Muscle layer of colon (tissue), 2 donors: ENCODE data around the gene CTDSPL.

Experiments used
- H3K27ac ChIP-seq: one replicate; pipeline ENCODE4 v1.7.0; 2013; ENCODE audit warnings: low read depth, mild to moderate bottlenecking, low read length, moderate library complexity
- H3K27me3 ChIP-seq, 2 donors: one replicate each; pipeline ENCODE4 v1.7.0; 2013; ENCODE audit warnings: low read length in 2 of 2, mild to moderate bottlenecking in 2 of 2; ENCODE audit not compliant: insufficient read depth in 2 of 2, control insufficient read depth in 1 of 2
- H3K36me3 ChIP-seq: one replicate; pipeline ENCODE4 v1.7.0; 2013; ENCODE audit warnings: mild to moderate bottlenecking, low read length; ENCODE audit not compliant: insufficient read depth
- H3K4me1 ChIP-seq: one replicate; pipeline ENCODE4 v1.7.0; 2013; ENCODE audit warnings: mild to moderate bottlenecking, low read length; ENCODE audit not compliant: insufficient read depth
- H3K4me3 ChIP-seq, 2 donors: one replicate each; pipeline ENCODE4 v1.7.0; 2013; ENCODE audit warnings: low read length in 2 of 2, low read depth in 1 of 2, mild to moderate bottlenecking in 1 of 2, moderate library complexity in 1 of 2
- H3K9ac ChIP-seq: one replicate; pipeline ENCODE4 v1.7.0; 2013; ENCODE audit warnings: low read length
- H3K9me3 ChIP-seq: one replicate; pipeline ENCODE4 v1.7.0; 2013; ENCODE audit warnings: mild to moderate bottlenecking, low read length
- donor health status: abdominal sarcoma.
- donor health status: Adenocarcinoma of cecum.

The CTDSPL gene

GRCh38 chr3:38002940-38003339 is 141.3 kb downstream of the CTDSPL start:
- no peak overlapping the region for H3K27ac ChIP-seq
- no peaks in the 10 kb centered on the region for H3K9me3 ChIP-seq
- H3K9ac ChIP-seq, result no peak overlapping the region
- H3K4me1 ChIP-seq, result peaks cover 7% of the 10 kb centered on the region
- H3K36me3 ChIP-seq, result peaks cover 27% of the 10 kb centered on the region
- H3K27me3 ChIP-seq, result no peaks in the 10 kb centered on the region
- no peak overlapping the region for H3K4me3 ChIP-seq

GRCh38 chr3:38003371-38003816 is 141.7 kb downstream of the CTDSPL start:
- no peak overlapping the region for H3K4me3 ChIP-seq
- peaks cover 3% of the 10 kb centered on the region for H3K4me1 ChIP-seq
- H3K9ac ChIP-seq, result no peak overlapping the region
- no peaks in the 10 kb centered on the region for H3K9me3 ChIP-seq
- no peaks in the 10 kb centered on the region for H3K27me3 ChIP-seq
- H3K36me3 ChIP-seq, result peaks cover 29% of the 10 kb centered on the region
- H3K27ac ChIP-seq, result no peak overlapping the region

GRCh38 chr3:38003817-38004414 is 142.2 kb downstream of the CTDSPL start:
- H3K9ac ChIP-seq, result no peak overlapping the region
- H3K4me3 ChIP-seq, result no peak overlapping the region
- H3K9me3 ChIP-seq, result no peaks in the 10 kb centered on the region
- no peaks in the 10 kb centered on the region for H3K27me3 ChIP-seq
- no peak overlapping the region for H3K27ac ChIP-seq
- no peaks in the 10 kb centered on the region for H3K4me1 ChIP-seq
- H3K36me3 ChIP-seq, result peaks cover 30% of the 10 kb centered on the region

GRCh38 chr3:38004415-38005075 is 142.9 kb downstream of the CTDSPL start:
- Histone ChIP-seq H3K27me3 (no peaks in the 10 kb centered on the region), H3K36me3 (peaks cover 34% of the 10 kb centered on the region), H3K4me1 (no peaks in the 10 kb centered on the region), H3K9me3 (no peaks in the 10 kb centered on the region), H3K4me3 (no peak overlapping the region), H3K9ac (no peak overlapping the region), H3K27ac (no peak overlapping the region)

- no peak overlapping the region for H3K9ac ChIP-seq
Measured at GRCh38 chr3:38005076-38006020, 143.7 kb downstream of the CTDSPL start.

GRCh38 chr3:38006031-38006430 is 144.4 kb downstream of the CTDSPL start:
- H3K9me3 ChIP-seq, result no peaks in the 10 kb centered on the region
- no peaks in the 10 kb centered on the region for H3K27me3 ChIP-seq
- H3K27ac ChIP-seq, result no peak overlapping the region
- peaks cover 34% of the 10 kb centered on the region for H3K36me3 ChIP-seq
- no peaks in the 10 kb centered on the region for H3K4me1 ChIP-seq
- H3K9ac ChIP-seq, result no peak overlapping the region
- H3K4me3 ChIP-seq, result no peak overlapping the region

More at GRCh38 chr3:38005076-38006020, 143.7 kb downstream of the CTDSPL start:
- Histone ChIP-seq H3K27me3 (no peaks in the 10 kb centered on the region), H3K4me3 (no peak overlapping the region), H3K36me3 (peaks cover 34% of the 10 kb centered on the region), H3K4me1 (no peaks in the 10 kb centered on the region), H3K9me3 (no peaks in the 10 kb centered on the region), H3K27ac (no peak overlapping the region)

- H3K4me3 ChIP-seq, result no peak overlapping the region
- H3K27ac ChIP-seq, result no peak overlapping the region
- H3K9ac ChIP-seq, result no peak overlapping the region
- peaks cover 34% of the 10 kb centered on the region for H3K36me3 ChIP-seq
- no peaks in the 10 kb centered on the region for H3K4me1 ChIP-seq
- no peaks in the 10 kb centered on the region for H3K9me3 ChIP-seq
- H3K27me3 ChIP-seq, result no peaks in the 10 kb centered on the region
Measured at GRCh38 chr3:38006445-38006995, 144.8 kb downstream of the CTDSPL start.

GRCh38 chr3:38007754-38008090 is 146.0 kb downstream of the CTDSPL start:
- Histone ChIP-seq H3K27me3 (no peaks in the 10 kb centered on the region), H3K4me1 (no peaks in the 10 kb centered on the region), H3K9me3 (no peaks in the 10 kb centered on the region), H3K4me3 (no peak overlapping the region), H3K36me3 (peaks cover 27% of the 10 kb centered on the region), H3K9ac (no peak overlapping the region), H3K27ac (no peak overlapping the region)

- H3K4me1 ChIP-seq, result no peaks in the 10 kb centered on the region
- no peaks in the 10 kb centered on the region for H3K27me3 ChIP-seq
- no peaks in the 10 kb centered on the region for H3K9me3 ChIP-seq
- H3K4me3 ChIP-seq, result no peak overlapping the region
- H3K27ac ChIP-seq, result no peak overlapping the region
- no peak overlapping the region for H3K9ac ChIP-seq
- H3K36me3 ChIP-seq, result peaks cover 27% of the 10 kb centered on the region
Measured at GRCh38 chr3:38008191-38008701, 146.6 kb downstream of the CTDSPL start.

GRCh38 chr3:38008971-38009580 is 147.4 kb downstream of the CTDSPL start:
- H3K36me3 ChIP-seq, result peaks cover 27% of the 10 kb centered on the region
- no peaks in the 10 kb centered on the region for H3K9me3 ChIP-seq
- H3K4me3 ChIP-seq, result no peak overlapping the region
- no peak overlapping the region for H3K27ac ChIP-seq
- no peaks in the 10 kb centered on the region for H3K4me1 ChIP-seq
- H3K9ac ChIP-seq, result no peak overlapping the region
- H3K27me3 ChIP-seq, result no peaks in the 10 kb centered on the region
